Sigmoid colon (tissue), 7 donors: ENCODE measurements around the gene CELA2B. TPM values are rescaled to one million over a fixed set of nuclear protein-coding genes. Genes with fewer than 3 reads are reported as not detected.

Experiments used
- DNase-seq: peaks from one replicate; pipeline ENCODE4 v3.0.0-alpha.2; 2019
- H3K27ac ChIP-seq, 4 donors: fragments of 200-600 bp; sonication (generic); one replicate each; pipeline ENCODE4 v1.5.1; 2016 to 2019; ENCODE audit warnings: mild to moderate bottlenecking in 1 of 4
- H3K27me3 ChIP-seq, 3 donors: fragments of 200-600 bp; sonication (generic); one replicate each; pipeline ENCODE4 v1.5.1; 2019; ENCODE audit warnings: mild to moderate bottlenecking in 1 of 3
- H3K36me3 ChIP-seq, 4 donors: fragments of 200-600 bp; sonication (generic); one replicate each; pipeline ENCODE4 v1.5.1; 2016 to 2019
- H3K4me1 ChIP-seq, 4 donors: fragments of 200-600 bp; sonication (generic); one replicate each; pipeline ENCODE4 v1.5.1; 2017 to 2019
- H3K4me3 ChIP-seq, 4 donors: fragments of 200-600 bp; sonication (generic); one replicate each; pipeline ENCODE4 v1.5.1; 2017 to 2019; ENCODE audit warnings: mild to moderate bottlenecking in 2 of 4, moderate library complexity in 1 of 4
- H3K9me3 ChIP-seq, 4 donors: fragments of 200-600 bp in 3 of 4; sonication (generic) in 3 of 4; one replicate each; pipeline versions ENCODE4 v1.5.1 to v1.6.1; 2013 to 2019
- EP300 ChIP-seq, 4 donors: sonication (generic); formaldehyde crosslinking; IDR thresholded peaks; one replicate each; pipeline ENCODE4 v1.6.1; 2017; ENCODE audit warnings: antibody characterized with exemption in 4 of 4
- POLR2A ChIP-seq, 2 donors: fragments of 450-650 bp; IDR thresholded peaks; one replicate each; pipeline ENCODE4 v1.6.1; 2016; ENCODE audit warnings: antibody characterized with exemption in 2 of 2, mild to moderate bottlenecking in 2 of 2, moderate library complexity in 2 of 2
- POLR2AphosphoS5 ChIP-seq, 4 donors: sonication (generic); formaldehyde crosslinking; IDR thresholded peaks; one replicate each; pipeline ENCODE4 v1.6.1; 2017; ENCODE audit warnings: antibody characterized with exemption in 4 of 4
- WGBS, 2 donors: extraction: QIAGEN DNeasy Blood & Tissue Kit; methylation state at CpG; one replicate each; pipeline ENCODE4 v1.1.7; 2013; 5-methylcytosine and 5-hydroxymethylcytosine counted together
- intact Hi-C: fragments of 100-400 bp; cut with DNase I; formaldehyde crosslinking; loops from one replicate; pipeline ENCODE4 v1.15.1; 2023
- polyA plus RNA-seq, 3 donors: library from polyadenylated mRNA; stranded (reverse); fragments of 200-250 nt; gene quantifications; one replicate each; pipeline ENCODE4 v1.2.3, GENCODE V29; 2013
- total RNA-seq, 4 donors: library from RNA; depleted of rRNA; stranded (reverse); fragments of >200 nt; gene quantifications; one replicate each; pipeline ENCODE4 v1.1.0, GENCODE V29; 2016
- TF ChIP-seq, protein P1 (sequence below), 4 experiments: fragments of 450-650 bp in 3 of 4; fragments of 200-600 bp in 1 of 4; IDR thresholded peaks; one replicate each; pipeline ENCODE4 v1.5.1; 2016 to 2019; ENCODE audit warnings: antibody characterized with exemption in 4 of 4, mild to moderate bottlenecking in 3 of 4, moderate library complexity in 2 of 4
- donor health status: healthy with polysubstance abuse.
- donor health status: Bipolar disorder and iron deficiency.
- donor health status: healthy.

The CELA2B gene
- total and polyA plus RNA-seq, 7 donors, result not detected

DNA sequence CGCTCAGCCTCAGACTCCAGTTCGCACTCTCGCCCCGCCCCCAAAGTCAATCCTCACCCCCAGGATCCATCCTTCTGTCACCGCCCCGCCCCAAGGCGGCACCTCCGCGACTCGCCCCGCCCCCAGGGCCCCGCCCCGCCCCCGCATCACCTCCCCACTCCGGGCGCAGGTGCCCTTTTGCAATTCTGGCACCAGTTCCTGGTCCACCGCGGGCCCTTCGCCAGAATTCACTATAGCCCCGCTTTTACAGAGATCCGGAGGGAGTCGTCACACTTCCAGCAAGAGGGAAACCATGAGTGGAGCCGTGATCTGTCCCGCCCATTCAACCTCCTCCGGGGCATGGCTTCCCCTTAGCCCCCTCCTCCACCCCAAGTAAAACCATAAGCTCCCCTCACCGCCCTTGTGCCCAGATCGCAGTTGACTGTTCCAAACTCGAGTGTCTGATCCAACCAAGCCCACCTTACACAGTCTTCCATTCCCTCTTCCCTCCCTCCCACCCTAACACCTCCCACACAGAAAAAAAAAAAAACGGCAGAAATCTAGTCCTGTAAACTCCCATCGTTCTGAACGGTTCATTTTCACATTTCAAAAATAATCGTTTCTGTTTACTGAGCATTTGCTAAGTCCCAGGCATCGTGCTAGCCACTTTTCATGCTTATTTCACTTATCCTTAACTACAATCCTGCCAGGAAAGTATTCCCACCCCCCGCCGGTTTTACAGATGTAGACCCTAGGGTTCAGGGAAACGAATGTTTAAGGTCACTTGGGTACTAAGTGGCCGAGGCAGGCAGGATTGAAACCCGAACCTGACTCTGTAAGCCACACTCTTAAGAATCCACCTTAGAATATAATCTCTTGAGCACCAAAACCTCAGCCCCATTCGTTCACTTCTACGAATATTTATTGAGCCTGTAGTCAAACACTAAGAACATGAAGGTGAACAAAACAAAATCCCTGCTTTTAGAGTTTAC is 49.4 kb downstream of the CELA2B start:
- Histone ChIP-seq H3K36me3 (peaks cover 0 to 14% (median 0%) of the 10 kb centered on the region in 4 donors), H3K9me3 (no peaks in the 10 kb centered on the region), H3K27me3 (no peaks in the 10 kb centered on the region), H3K4me1 (peaks cover 0 to 41% (median 33%) of the 10 kb centered on the region in 4 donors), H3K27ac (peak overlapping the region; percentile 97 to 100 (median 98)), H3K4me3 (peak overlapping the region; percentile 40 to 93 (median 77))
- peak; percentile 34 to 67 (median 47) for TF ChIP-seq POLR2AphosphoS5 (IDR thresholded peaks at IDR 0.05)
- peak in 1 of 2 donors; percentile 21 for TF ChIP-seq POLR2A (IDR thresholded peaks at IDR 0.05)
- TF ChIP-seq EP300 (IDR thresholded peaks at IDR 0.05), result no peak
- TF ChIP-seq, protein P1, sequence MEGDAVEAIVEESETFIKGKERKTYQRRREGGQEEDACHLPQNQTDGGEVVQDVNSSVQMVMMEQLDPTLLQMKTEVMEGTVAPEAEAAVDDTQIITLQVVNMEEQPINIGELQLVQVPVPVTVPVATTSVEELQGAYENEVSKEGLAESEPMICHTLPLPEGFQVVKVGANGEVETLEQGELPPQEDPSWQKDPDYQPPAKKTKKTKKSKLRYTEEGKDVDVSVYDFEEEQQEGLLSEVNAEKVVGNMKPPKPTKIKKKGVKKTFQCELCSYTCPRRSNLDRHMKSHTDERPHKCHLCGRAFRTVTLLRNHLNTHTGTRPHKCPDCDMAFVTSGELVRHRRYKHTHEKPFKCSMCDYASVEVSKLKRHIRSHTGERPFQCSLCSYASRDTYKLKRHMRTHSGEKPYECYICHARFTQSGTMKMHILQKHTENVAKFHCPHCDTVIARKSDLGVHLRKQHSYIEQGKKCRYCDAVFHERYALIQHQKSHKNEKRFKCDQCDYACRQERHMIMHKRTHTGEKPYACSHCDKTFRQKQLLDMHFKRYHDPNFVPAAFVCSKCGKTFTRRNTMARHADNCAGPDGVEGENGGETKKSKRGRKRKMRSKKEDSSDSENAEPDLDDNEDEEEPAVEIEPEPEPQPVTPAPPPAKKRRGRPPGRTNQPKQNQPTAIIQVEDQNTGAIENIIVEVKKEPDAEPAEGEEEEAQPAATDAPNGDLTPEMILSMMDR (IDR thresholded peaks at IDR 0.05), result no peak
- DNase-seq, result peak; percentile 73
- 2 to 3% methylated on average over 40 of the region's 40 CpGs for WGBS, 2 donors
- intact Hi-C loops, result loop anchor here (5.0 to 10.0 kb wide), 3 partner anchors 92 to 1529 kb away; partner anchors contain the start of genes DDI2, SDHB and TMEM51

DNA sequence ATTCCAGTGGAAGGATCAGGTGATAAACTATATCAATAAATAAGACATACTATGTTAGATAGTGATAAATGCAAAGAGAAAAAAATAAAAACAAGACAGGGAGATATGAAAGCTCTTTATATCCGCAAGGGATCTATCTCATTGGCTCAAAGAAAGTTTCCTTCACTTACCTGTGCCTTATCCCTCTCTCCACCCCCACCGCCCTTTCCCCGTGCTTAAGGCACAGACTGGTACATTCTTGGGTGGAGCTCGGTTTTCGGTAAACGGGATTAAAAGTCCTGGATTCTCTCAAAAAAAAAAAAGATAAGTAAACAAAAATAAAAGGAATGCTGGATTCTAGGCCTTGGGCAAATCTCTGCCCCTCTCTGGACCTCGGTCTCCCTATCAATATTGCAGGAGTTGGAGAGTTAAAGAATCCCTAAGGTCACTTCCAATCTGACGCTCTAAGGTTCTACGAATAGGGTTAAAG is 50.2 kb downstream of the CELA2B start:
- Histone ChIP-seq H3K9me3 (no peaks in the 10 kb centered on the region), H3K4me3 (peak overlapping the region; percentile 30 to 99 (median 94)), H3K27me3 (no peaks in the 10 kb centered on the region), H3K4me1 (peaks cover 0 to 41% (median 33%) of the 10 kb centered on the region in 4 donors), H3K36me3 (peaks cover 0 to 21% (median 1%) of the 10 kb centered on the region in 4 donors), H3K27ac (peak overlapping the region; percentile 97 to 100 (median 98))
- 5 to 16% methylated on average over 9 of the region's 9 CpGs for WGBS, 2 donors
- TF ChIP-seq POLR2AphosphoS5 (IDR thresholded peaks at IDR 0.05) (no peak), EP300 (IDR thresholded peaks at IDR 0.05) (no peak), POLR2A (IDR thresholded peaks at IDR 0.05) (no peak)
- TF ChIP-seq, protein P1 (IDR thresholded peaks at IDR 0.05), result no peak
- intact Hi-C loops, result loop anchor here (5.0 to 10.0 kb wide), 3 partner anchors 91 to 1529 kb away; partner anchors contain the start of genes DDI2, SDHB and TMEM51
- DNase-seq, result no peak

DNA sequence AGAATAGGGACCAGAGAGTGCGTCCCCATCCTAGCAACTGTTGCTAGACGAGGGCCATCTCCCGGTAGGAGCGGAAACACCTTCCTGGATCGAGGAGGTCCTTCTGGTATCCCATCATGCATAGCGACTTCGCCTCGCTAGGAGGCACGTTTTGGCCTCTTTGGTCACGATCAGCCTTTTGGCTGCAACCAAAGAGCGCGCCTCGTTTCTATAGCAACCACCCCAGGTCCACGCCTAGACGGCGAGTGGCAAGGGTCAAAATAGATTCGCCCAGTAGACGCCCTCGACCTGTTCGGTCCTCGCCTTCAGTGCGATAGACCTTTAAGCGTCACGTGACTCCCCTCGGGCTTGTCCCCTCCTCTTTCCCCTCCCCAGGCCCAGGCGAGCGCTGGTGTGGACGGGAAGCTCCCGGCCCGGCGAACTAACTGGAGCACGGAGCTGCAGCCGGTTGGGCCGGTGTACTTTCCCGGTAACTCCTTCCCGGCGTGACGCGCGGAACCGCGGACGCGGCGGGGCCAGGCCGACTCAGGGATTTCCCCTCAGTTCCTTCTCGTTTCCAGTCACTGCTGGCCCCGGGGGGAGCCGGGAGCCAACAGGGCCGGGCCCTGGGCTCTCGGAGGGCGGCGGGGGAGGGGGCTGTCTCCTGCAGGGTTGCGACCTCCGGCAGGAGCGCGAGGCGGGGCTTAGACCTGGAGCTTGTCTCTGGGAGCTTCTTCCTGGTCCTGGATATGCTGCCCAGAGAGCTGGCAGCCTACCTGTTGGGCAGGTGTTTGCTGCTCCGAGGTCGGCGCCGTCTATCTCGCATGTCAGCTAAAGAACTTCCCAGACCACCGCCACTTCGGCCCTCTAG is 50.8 kb downstream of the CELA2B start, which contains the start of gene DNAJC16:
DNAJC16 (plus strand) TSS at position 359 of the 850 bp plus-strand sequence. CDS start 2,258 bp downstream, outside the sequence.
- H3K36me3 ChIP-seq, result peaks cover 0 to 26% (median 1%) of the 10 kb centered on the region in 4 donors
- peak within 1 kb of the TSS; percentile 93 to 99 (median 98) for H3K4me3 ChIP-seq
- H3K27ac ChIP-seq, result peak within 1 kb of the TSS; percentile 97 to 100 (median 98)
- peak; percentile 100 for DNase-seq
- H3K27me3 ChIP-seq, result no peaks in the 10 kb centered on the region
- TF ChIP-seq POLR2AphosphoS5 (IDR thresholded peaks at IDR 0.05) (peak; percentile 77 to 96 (median 90)), EP300 (IDR thresholded peaks at IDR 0.05) (peak in 2 of 4 donors; percentile 18 to 98), POLR2A (IDR thresholded peaks at IDR 0.05) (peak; percentile 67 to 74)
- TF ChIP-seq, protein P1 (IDR thresholded peaks at IDR 0.05), result peak in 1 of 4 experiments; percentile 16
- WGBS, 2 donors, result 0% methylated on average over 65 of the region's 65 CpGs
- intact Hi-C loops, result loop anchor here (5.0 to 10.0 kb wide), 3 partner anchors 91 to 1528 kb away; partner anchors contain the start of genes DDI2, SDHB and TMEM51
- H3K9me3 ChIP-seq, result no peaks in the 10 kb centered on the region
- H3K4me1 ChIP-seq, result peaks cover 0 to 41% (median 33%) of the 10 kb centered on the region in 4 donors

DNA sequence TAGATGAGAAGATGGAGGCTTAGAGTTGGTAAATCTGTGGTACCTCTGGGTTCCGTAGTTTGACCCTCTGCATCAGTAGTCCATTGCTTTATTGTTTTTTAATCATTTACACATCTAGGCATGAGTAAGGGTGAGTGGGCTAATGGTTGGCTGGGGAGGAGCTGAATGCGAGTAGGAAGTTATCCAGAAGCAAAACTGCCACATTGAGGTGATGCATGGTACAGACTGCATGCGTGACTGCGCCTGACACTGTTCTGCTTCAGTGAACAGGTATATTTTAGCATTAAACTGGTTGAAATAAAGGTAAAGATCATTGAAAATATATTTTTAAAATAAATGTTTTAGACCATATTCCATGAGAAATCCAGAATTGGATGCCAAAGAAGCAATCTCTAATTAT is 55.1 kb downstream of the CELA2B start:
- Histone ChIP-seq H3K4me1 (peaks cover 0 to 19% (median 15%) of the 10 kb centered on the region in 4 donors), H3K27ac (no peak overlapping the region), H3K27me3 (no peaks in the 10 kb centered on the region), H3K36me3 (peaks cover 0 to 45% (median 5%) of the 10 kb centered on the region in 4 donors), H3K9me3 (no peaks in the 10 kb centered on the region), H3K4me3 (no peak overlapping the region)
- WGBS, 2 donors, result 94 to 95% methylated on average over 4 of the region's 4 CpGs
- DNase-seq, result no peak
- TF ChIP-seq EP300 (IDR thresholded peaks at IDR 0.05) (no peak), POLR2AphosphoS5 (IDR thresholded peaks at IDR 0.05) (no peak)
- TF ChIP-seq, protein P1 (IDR thresholded peaks at IDR 0.05), result no peak
- intact Hi-C loops, result no loop called here
